Measurements from ENCODE around the gene NR1D2.

GRCh38 chr3:24003466-24003865 is 58.4 kb downstream of the NR1D2 start:
- TF ChIP-seq CTCF (IDR thresholded peaks at IDR 0.05) (no peak), POLR2A (IDR thresholded peaks at IDR 0.05) (no peak)
